GM21423 (cell line): ENCODE measurements around the gene TALDO1.

Experiments used
- ATAC-seq: cut with Tn5 transposase; IDR thresholded peaks from one replicate; pipeline ENCODE4 v1.9.1; 2021; ENCODE audit warnings: mild to moderate bottlenecking, moderate library complexity; ENCODE audit not compliant: unreplicated experiment

TALDO1 gene

DNA sequence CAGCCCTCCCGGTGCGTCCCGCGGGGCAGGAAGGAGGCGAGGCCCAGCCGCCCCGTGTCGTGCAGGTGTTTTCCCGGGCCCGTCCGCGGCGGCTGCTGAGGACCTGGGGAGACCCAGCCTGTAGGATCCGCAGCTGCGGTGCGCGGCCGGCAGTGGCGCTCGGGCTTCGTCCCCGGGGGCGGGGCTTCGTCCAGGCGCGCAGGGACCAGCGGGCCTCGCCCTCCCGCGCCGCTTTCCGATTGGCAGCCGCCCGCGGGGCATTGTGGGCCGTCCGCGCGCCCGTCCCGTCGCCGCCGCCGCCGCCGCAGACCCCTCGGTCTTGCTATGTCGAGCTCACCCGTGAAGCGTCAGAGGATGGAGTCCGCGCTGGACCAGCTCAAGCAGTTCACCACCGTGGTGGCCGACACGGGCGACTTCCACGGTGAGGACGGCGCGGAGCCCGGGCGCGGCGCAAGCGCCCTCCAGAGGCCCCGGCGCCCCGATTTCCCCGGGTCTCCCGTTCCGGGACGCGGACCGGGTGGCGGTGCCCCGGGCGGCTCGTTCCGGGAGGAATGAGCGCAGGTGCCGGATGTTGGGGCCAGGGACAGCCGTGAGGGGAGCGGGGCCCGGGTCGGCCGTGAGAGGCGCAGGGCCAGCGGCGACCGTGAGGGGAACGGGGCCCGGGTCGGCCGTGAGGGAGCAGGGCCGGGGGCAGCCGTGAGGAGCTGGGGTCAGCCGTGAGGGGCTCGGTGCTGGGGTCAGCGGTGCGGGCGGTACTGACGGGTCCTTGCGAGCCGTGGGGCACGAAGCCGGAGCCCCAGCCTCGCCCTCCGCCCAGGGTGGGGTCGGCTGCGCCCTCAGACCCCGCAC, at the start of gene TALDO1:
Gene TALDO1, plus strand, starts transcription at position 307 of the 849 bp plus-strand sequence. Its CDS starts 18 bp downstream, at position 325.
- ATAC-seq: peak; percentile 85

DNA sequence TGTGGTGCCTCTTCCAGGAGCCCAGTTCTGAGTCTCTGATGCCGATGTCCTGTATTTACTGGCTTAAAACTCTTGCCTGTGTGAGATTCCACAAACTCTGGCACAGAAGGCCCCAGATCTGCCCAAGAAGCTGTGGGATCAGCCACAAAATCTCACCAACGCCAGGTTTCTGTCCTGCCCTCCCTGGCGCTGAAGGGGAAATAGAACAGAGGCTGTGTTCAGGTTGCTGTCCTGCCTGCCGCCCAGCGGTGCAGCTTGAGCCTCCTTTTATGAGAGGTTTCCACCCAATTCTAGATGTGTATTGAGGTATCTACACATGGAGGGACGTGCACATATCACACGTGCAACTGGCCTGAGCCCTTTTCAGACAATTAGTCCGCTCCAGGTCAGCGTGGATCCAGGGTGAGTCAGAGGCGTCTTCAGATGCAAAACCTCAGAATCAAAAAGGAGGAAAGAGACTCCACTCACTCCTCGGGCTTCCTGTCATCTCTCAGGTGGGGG, 49.4 kb upstream of the TALDO1 start:
- no peak for ATAC-seq

DNA sequence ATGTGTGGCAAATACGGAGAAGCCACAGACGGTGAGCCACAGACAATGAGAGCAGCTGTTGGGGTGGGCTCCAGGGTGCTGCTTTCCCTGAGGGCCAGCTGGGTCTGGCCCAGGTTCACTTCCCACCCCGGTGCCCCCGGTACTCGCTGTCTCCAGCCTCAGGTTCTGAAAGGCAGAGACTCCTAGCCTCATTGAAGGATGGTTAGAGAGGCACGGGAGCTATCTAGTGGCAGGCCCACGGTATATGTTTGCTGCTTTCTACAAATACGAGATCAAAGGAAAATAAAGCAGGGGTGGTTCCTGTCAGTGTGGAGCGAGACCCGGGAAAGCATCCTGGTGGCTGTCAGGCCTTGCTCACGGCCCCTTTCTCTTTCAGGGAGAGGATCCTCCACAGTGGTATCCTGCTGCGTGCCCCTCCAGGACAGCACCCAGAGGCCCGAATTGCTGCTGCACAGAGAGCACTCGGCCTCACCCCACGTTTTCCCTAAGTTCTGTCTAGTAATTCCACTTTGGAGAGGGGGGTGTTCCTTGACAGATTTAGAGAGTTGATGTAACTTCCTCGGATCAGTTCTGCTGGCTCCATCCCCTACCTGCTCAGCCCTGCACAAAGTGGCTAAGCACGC, 48.7 kb upstream of the TALDO1 start:
- no peak for ATAC-seq

DNA sequence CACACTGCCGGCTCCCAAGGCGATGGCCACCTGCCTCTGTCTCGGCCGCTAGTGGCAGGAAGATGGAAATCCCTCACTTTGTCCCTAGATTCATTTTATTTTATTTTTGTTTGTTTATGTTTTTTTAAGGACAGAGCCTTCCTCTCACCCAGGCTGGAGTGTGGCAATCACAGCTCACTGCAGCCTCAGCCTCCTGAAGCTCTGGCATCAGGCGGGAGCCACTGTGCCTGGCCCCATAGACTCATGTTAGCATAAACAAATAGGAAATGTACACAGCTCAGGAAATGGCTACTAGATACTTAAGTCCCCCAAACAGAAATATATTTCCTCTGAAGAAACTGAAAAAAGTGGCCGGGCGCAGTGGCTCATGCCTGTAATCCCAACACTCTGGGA, 48.2 kb upstream of the TALDO1 start:
- ATAC-seq: no peak

DNA sequence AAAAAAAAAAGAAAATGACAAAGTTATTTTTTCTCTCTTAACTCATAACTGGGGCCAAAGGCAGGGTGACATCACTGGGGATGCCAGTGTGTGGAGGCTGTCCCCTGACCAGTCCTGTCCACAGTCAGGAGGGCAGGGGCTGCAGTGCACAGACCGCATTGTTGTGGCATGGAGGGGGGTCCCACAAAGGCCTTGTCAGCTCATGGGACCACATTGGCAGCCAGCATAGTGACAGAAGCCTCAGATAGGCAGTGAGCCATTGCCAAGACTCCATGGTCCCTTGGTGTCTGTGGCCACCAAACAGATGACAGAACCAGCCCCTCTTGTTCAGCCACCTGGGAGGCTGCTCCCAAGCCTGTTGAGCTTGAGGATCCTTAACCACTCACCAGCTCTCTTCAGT, 47.5 kb upstream of the TALDO1 start:
- no peak for ATAC-seq

DNA sequence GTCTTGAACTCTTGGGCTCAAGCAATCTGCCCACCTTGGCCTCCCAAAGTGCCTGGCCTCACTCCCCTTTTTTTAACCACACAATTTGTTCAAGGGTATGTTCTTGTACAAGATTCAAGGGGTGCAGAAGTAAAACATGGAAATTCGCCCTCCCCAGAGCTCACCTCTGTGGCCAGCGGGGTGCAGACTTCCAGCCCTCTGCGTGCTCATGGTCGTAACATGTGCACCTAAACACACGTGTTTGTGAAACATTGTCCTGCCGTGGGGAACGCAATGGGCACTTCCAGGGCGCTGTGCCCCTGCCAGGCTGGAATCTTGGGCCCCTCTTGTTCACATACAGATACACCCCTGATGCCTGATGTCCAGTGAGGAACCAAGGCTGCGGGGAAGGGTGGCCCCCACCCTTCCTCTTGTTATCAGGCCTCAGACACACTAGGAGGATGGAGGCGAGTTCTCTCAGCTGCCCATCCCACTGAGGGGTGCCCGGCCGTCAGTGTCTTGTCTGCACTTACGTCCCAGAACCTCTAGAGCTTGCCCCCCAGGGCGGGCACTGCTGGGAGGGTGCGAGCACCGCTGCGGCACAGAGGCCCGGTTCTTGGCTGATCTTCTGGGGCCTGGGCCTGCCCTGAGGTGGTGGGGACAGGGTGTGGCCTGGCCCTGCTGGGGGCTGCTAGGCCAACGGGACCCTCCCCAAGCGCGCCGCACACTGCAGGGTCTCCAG, 45.4 kb upstream of the TALDO1 start:
- no peak for ATAC-seq

DNA sequence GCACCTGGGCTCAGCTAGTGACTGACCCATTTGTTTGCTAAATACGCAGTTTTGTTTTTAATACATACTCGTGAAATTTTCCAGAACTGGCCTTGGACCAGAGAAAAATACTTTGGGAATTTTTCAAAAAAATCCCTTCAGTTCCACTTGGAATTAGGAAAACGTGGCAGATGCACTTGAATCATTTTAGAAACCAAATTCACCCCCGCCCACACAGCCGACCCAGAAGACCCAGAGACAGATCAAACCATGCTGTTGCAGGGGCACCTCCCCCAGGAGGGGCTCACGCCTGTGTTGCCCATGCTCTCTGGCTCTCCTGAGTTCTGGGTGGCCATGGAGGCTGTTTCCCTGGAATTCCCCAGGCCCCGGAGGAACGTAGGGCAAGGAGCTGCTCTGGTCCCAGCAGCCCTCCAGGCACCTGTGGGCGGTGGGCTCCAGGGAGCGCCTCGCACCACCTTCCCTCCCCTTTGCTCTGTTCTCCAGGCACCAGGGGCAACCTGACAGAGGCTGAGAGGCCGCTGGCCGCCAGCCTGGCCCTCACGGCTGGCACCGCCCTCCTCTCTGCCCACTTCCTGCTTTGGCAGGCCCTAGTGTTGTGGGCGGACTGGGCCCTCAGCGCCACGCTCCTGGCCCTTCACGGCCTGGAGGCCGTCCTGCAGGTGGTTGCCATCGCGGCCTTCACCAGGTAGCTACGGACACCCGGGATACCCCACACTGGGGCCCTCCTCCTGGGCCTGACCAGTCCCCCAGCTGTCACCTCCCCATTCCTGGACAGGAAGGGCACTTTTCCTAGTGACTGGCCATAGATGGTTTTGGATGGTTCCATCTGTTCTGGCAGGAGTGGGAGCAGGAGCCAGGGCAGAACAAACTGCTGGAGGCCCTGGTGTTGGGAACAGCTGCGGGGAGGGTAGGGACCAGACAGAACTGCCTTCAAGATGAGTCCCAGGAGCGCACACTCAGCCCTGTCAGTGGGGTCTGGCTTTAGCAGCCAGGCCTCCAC, 44.5 kb upstream of the TALDO1 start:
- ATAC-seq: no peak

DNA sequence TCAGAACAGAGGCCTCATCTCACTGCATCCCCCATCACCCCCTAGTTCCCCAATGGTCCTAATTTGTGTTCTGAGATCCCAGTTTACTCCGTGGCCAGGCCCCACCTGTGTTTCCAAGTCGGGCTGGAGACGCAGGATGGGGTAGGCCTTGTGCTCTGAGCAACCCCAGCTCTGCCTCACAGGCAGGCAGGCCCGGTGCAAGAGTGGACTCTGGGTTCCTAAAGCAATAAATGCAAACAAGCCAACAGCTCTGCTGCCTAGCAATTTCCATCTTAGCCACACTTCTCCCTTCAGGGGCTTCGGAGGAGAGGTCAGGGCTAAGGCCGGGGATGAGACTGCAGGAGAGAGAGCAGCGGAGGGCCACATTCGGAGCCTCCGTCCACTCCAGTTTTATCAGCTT, 43.8 kb upstream of the TALDO1 start:
- ATAC-seq: no peak

DNA sequence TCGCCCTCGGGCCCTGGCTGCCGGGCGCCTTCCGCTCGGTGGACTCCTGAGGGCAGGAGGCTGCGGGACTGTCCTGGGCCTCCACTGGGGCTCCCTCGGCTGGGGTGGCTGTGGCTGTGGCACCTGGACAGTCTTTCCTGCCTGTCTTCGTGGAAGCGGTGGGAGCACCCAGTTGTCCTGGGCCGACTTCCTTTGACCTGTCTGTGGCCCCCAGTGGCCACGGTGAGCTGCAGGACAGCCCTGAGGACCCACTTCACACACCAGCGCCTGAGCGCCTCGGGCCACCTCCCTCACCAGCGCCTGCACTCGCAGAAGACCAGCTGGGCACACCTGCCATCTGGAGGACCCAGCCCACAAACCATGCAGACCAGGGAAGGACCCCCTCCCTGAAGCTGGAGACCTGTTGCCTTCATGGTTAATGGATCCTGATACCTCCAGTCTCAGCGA, 43.0 kb upstream of the TALDO1 start:
- ATAC-seq: no peak

DNA sequence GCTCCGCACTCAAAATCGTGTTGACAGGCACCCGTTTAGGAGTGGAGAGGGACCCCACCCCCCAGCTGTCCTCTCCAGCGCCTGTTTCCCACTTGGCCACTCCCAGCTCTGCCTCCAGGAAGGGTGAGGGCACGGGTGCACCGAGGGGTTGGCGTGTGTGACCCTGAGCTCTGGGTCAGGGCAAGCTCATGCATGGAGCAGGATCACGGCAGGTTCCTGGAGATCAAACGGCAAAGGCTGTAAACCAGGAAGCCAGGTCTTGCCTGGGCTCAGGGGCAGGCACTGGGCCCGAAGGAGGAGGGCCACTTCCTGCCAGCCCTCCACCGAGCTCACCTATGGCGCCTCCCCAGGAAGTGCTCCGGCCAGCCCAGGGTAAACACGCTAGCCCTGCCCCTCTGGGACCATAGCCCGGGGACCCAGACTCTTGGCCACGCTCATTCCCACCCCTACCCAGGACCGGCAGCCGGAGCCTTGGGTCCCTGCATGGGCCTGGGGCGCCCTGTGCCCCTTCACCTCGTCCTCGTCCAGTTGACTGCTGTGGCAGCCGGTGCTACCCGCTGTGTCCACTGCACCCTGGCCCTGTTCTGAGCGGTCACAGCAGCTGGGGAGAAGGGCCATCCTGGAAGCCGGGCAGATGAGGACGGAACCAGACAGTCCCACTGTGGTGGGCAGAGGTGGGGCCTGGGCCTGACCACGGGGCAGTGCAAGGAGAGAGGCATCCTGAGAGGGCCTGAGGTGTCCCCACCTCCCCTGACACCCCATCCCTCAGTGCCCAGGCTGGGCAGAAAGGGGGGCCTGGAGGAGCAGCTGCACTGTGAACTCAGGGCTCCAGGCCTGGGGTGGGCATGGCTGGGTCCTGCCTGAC, 42.3 kb upstream of the TALDO1 start:
- no peak for ATAC-seq

DNA sequence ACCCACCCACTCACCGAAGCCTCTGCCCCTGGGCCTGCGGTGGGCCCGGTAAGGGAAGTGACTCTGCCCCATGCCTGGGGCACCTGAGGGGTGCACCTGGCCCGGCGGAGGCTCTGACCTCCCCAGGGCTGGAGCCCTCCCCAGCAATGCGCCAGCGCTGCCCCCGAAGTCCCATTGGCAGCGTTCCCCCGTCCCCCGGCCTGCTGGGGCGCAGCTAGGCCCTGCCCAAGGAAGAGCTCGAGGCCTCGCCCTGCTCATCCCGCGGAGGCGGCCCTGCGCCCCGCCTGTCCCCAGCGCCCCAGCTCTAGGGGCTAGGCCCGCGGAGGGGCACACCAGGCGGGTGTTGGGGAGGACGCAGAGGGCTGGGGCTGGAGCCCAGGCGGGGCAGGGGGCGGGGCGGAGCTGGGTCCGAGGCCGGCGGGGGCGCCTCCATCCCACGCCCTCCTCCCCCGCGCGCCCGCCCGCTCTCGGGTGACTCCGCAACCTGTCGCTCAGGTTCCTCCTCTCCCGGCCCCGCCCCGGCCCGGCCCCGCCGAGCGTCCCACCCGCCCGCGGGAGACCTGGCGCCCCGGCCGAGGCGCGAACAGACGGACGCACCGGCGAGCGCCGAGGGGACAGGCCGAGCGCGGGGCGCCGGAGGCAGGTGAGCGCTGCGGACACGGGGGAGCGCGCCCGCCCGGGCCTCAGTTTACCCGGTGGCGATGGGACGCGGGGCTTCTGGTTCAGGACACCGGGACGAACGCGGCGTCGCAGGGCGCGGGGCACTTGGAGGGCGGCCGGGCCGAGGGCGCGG, 41.4 kb upstream of the TALDO1 start, which contains the start of gene EPS8L2:
Gene EPS8L2, plus strand, starts transcription at position 586 of the 793 bp plus-strand sequence. CDS start 3,177 bp downstream, outside the sequence.
- ATAC-seq: no peak

DNA sequence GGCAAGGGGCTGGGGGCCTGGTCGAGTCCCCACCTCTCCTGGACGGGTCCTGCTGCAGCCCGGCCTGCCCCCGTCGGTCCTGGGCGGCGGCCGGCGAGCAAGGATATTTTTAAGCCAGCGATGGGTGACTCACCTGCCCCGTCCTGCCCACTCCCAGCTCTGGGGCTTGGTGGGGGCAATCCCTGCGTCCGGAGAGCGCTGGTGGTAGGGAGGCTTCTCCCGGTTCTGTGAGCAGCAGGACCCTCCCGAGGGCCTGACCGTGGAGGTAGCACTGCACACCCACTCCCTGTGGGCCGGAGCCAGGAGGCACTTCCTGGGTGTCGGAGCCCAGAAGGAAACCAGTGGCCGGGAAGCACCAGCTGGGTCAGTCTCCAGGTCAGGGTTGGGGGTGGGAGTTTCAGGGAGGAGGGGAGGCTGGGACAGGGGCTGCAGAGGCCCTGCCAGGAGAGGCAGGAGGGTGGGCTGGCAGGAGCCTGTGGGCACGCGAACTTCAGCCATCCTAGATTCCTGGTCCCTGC, 40.8 kb upstream of the TALDO1 start:
- no peak for ATAC-seq

DNA sequence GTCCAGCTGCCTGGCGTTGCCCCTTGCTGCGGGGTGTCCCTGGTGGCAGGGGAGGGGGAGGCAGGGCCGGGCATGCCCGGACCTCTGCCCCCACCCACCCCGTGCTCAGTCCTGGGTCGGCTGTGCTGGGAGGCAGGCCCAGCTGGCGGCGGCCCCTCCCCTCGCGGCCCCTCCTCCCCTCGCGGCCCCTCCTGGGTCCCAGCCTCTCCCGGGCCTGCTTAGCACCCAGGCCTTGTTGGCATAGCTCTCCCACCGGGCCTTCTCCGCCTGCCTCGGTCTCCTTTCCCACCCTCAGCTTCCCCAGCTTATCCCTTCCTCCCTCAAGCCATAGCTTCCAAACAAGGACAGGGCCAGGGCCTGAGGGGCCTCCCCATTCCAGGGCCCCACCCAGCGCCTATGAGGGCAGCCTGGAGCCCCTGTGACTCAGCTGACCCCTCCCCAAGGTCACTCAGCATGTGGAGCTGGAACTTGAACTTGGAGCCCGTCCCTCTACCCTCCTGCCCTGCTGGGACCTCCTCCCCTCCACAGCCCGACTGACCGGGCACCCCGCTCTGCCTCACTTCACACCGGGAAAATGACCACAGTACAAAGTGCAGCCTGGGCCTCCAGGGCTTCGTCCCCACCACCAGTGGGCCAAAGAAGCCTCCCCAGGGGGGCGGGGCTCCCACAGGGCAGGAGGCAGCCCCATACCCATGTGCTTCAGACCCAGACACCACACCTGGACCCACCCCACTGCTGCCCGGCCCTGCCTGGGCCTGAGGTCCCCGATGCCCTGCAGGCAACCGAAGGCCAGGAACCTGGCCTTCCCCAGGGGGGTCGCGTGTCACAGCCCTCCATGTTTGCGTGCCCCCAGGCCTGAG, 40.1 kb upstream of the TALDO1 start:
- no peak for ATAC-seq

DNA sequence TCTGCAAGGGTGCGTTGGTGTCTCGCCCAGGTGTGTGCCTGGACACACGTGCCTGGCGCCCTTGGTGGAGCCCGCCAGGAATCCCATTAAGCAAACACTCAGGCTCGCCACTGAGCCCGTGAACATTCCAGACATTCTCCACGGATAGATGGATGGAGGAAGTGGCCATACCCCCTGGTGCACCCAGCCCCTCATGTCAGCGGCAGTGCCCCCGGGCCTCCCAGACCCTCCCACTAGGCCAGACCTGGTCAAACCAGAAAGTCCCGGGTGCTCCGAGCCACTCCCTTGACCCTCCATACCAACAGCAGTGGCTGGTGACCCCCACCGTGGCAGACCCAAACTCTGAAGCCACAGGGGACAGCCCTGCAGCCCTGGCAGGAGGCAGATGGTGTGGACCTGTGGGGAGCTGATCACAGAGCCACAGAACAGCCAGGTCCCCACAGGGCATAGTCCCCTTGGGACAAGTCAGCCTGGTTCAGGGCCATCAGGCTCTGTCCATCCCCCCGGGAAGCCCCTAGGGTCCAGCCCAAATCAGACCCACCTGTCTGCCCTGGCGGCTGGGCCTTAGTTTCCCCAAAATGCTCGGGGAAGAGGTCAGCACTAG, 39.3 kb upstream of the TALDO1 start:
- no peak for ATAC-seq

DNA sequence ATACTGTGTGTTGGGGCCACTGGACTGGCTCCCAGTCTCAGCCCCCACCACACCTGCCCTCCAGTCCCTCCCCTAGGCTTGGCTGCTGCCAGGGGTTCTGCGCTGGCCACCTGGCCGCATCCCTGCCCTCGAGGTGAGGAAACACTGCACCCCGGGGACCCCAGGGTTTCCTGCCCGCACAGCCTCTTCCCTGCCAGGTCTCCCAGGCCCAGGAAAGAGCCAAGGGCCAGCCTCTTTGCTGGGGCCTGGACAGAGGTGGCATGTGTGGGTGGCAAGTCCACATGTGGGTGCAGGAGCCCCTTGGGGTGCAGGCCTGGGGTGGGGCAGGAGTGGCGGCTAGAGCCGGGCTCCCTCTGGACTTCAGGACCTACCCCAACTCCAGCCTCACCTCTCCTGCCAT, 38.8 kb upstream of the TALDO1 start:
- ATAC-seq: no peak

DNA sequence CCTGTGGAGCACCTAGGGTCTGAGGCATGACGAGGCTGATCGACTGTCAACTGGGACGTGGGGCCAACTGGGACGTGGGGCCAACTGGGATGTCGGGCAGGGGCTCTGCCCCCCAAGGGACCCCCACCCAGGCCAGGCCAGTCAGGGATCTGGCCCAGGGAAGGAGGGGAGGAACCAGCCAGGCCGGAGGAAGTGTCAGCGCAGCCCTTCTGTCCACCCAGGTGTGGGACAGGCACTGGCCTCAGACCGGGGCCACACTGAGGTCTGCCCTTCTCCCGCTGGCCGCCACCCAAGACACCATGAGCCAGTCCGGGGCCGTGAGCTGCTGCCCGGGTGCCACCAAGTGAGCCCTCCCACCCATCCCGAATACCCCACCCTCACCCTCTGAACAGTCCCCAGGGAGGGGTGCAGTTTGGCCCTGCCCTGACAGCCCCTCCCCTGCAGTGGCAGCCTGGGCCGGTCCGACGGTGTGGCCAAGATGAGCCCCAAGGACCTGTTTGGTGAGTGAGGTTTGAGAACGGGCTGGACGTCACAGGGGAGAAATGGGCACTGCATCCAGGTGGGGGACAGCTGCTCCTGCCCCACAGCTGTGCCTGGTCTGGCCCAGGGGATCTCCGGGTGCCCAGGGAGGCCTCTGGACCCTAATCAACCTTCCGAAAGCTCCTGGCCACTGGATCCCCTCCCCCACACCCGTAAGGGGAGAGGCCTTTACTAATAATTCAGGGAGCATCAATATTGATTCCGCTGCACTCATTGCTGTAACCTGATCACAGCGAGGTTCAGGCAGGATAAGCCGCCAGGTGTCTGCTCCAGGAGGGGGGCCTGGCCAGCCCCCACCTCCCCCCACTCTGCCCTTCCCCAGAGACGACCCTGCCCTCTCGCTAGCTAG, 37.9 kb upstream of the TALDO1 start:
- no peak for ATAC-seq
